ENCODE measurements around the gene ABCA5.
"Not testable (repeated sequence)": the region's sequence is repeated elsewhere in the genome, so short reads cannot be mapped to it uniquely, and the experiment has no call there.

Gene ABCA5

DNA sequence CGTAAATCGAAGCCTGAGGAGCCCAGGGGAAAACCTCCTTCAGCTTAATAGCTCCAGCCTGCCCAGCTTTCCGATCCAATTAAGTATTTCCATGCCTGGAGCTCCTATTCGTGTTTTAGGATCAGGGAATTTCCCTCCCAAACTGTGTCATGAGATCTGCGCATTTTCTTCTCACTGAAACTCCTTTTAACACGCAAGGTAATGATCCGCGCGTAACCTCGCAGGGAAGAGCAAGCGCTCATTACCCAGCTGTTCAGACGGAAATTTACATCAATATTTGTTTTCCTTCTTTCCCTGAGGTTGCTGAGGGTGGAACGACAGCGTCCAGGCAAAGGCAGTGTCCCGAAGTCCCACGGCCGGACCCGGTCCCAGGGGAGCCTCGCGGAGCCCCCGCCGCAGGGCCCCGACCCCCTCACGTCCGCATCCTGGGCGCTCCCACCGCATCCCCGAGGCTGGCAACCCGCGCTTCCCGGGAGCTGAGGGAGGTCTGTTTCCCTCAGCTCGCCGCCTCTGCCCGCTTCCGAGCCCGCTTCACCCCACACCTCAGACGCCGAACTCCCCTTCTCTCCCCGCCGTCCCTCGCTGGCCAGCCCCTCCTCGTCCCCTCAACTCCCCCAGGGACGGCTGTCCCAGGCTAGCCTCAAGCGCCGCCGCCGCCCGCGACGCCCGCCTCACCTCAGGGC is 415 bp downstream of the ABCA5 start:
- FAIRE-seq (peak; percentile 62), DNase-seq (ENCODE audit: extremely low spot score, insufficient read length, low read depth) (no peak)

- DNase-seq (ENCODE audit: extremely low spot score, insufficient read length, low read depth), result no peak
- FAIRE-seq, result no peak
Observed at GRCh38 chr17:69325518-69326376, 1.2 kb downstream of the ABCA5 start.

GRCh38 chr17:69323806-69324205 is 3.1 kb downstream of the ABCA5 start:
- no peak for FAIRE-seq
- DNase-seq (ENCODE audit: extremely low spot score, insufficient read length, low read depth), result no peak

GRCh38 chr17:69320908-69321238 is 6.1 kb downstream of the ABCA5 start:
- DNase-seq (ENCODE audit: extremely low spot score, insufficient read length, low read depth) (no peak), FAIRE-seq (no peak)

DNA sequence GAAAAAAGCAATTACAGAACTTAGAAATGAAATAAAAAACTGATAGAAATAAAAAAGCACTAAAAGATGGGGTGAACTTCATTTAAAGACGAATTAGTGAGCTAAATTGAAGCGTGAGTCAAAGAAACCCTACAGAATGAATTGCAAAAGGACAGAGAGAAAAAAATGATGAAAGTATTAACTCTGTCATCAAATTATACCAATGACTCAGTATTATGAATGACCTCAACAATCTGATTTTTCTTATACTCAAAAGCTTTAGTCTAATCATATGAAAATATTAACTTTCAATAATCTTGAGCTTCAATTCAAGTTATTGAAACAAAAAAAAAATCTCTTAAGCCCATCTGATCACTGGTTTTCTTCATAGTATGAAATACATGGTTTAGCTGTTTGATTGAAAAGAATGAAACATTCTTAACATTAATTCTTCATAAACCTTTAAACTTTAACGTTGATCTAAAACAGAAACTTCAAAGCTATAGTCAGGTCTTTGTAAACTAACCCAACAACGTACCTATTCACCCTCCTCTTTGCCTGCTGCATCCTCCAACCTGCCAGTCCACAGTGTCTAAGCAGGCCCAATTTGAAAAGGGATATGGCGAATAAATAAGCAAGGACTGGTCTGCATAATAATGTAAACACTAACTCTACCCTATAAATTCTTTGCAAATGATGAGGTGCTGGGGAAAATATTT is 6.6 kb downstream of the ABCA5 start:
- no peak for DNase-seq (ENCODE audit: extremely low spot score, insufficient read length, low read depth)
- no peak for FAIRE-seq

- no peak for FAIRE-seq
Observed at GRCh38 chr17:69317625-69318024, 9.3 kb downstream of the ABCA5 start.

GRCh38 chr17:69314246-69315065 is 12.5 kb downstream of the ABCA5 start:
- FAIRE-seq (no peak), DNase-seq (ENCODE audit: extremely low spot score, insufficient read length, low read depth) (no peak)

More at GRCh38 chr17:69317625-69318024, 9.3 kb downstream of the ABCA5 start:
- DNase-seq (ENCODE audit: extremely low spot score, insufficient read length, low read depth), result no peak

GRCh38 chr17:69305177-69305576 is 21.8 kb downstream of the ABCA5 start:
- DNase-seq (ENCODE audit: extremely low spot score, insufficient read length, low read depth) (no peak), FAIRE-seq (no peak)

DNA sequence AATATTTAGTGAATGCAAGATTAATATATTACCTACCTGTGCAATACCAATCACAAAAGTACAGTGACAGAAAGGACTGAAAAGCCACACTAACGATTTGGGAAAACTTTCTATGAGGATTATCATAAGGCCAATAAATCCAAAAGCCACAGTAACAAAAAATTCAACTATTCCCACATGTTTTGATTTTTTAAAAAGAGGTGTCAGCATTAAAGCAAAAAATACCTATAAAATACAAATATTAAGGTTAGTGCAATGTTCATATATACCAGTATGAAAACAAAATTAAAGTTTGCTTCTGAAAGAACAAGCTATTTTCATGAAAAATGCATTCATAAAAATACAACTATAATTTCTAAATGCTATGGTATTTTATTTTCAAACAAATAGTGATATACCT is 24.3 kb downstream of the ABCA5 start:
- FAIRE-seq, result no peak
- no peak for DNase-seq (ENCODE audit: extremely low spot score, insufficient read length, low read depth)

DNA sequence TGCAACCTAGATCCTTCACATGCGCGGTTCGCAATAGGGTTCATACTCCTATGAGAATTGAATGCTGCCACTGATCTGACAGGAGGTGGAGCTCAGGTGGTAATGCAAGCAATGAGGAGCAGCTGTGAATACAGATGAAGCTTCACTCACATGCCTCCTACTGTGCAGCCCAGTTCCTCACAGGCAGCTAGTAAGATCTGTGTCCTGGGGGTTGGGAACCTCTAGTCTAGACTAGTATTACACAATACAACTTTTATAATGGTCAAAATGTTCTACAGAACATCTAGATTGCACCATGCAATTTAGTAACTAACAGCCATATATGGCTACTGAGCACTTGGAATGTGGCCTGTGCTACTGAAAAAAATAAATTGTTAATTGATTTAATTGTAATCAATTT is 26.7 kb downstream of the ABCA5 start:
- no peak for DNase-seq (ENCODE audit: extremely low spot score, insufficient read length, low read depth)
- no peak for FAIRE-seq

DNA sequence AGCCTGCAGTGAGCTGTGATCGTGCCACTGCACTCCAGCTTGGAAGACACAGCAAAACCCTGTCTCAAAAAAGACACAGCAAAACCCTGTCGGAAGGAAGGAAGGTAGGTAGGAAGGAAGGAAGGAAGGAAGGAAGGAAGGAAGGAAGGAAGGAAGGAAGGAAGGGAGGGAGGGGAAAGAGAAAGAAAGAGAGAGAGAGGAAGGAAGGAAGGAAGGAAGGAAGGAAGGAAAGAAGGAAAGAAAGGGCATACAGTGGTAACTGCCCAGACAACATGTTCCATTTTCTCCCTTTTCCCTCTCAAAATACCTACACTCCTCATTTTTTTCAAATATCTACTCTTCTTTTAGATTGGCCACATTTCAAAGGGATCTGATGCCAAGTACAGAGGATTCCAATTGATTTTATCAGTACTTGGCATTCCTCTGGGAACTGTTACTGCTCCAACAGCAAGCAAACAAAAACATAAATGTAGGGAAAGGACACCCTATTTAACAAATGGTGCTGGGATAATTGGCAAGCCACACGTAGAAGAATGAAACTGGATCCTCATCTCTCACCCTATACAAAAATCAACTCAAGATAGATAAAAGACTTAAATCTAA is 28.7 kb downstream of the ABCA5 start:
- FAIRE-seq; DNase-seq (ENCODE audit: extremely low spot score, insufficient read length, low read depth): not testable (repeated sequence)

DNA sequence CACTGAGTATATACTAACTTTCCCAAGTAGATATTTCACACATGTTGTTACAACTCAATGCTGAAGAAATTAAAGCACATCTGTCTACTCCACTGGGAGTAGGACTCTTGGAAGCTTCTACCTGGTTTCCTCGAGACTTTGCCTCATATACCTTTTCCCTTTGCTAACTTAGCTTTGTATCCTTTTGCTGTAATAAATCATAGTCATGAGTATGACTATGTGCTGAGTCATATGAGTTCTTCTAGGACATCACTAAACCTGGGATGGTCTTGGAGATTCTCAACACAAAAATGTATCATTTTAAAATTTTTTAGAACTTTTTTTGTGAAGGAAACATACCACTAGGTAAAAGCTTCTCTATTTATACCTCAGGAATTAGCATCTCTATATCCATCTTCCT is 39.8 kb downstream of the ABCA5 start:
- DNase-seq (ENCODE audit: extremely low spot score, insufficient read length, low read depth), result no peak
- no peak for FAIRE-seq

DNA sequence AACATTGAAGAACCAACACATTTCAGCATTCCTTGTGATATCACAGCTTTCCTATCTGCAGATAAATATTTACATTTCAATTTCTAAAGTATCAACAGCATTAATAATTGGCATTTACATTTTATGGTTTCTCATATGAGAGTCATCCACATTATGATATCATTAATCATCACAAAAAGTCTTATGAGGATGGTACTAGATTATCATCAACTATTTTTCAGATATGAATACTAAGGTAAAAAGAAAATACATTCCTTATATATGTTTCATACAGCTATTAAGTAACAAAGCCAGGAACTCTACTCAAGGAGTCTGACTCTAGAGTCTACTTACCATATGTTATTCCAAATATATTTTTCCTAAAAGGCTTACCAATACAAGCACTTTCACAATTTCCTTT is 40.7 kb downstream of the ABCA5 start:
- no peak for FAIRE-seq
- no peak for DNase-seq (ENCODE audit: extremely low spot score, insufficient read length, low read depth)

GRCh38 chr17:69284646-69285045 is 42.3 kb downstream of the ABCA5 start:
- FAIRE-seq (no peak), DNase-seq (ENCODE audit: extremely low spot score, insufficient read length, low read depth) (no peak)

DNA sequence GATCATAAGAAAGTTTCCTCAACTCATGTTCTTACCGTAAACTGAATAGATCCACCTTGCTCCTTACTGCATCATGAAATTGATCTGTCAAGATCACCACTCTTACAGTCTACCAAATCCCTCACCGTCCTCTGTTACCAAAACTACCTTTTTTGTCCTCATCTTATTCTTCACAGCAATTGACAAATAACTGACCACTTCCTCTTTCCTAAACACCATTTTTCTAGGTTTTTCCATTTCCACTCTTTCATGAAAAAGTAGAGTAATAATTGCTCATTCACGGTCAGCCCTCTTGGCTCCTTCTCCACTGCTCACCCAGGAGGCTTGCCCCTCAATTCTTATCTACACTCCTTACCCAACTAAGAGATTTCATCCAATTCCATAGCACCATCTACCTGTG is 44.9 kb downstream of the ABCA5 start:
- FAIRE-seq (no peak), DNase-seq (ENCODE audit: extremely low spot score, insufficient read length, low read depth) (no peak)

- not testable (repeated sequence) for DNase-seq (ENCODE audit: extremely low spot score, insufficient read length, low read depth); FAIRE-seq
Observed at GRCh38 chr17:69276279-69276678, 50.7 kb downstream of the ABCA5 start.

DNA sequence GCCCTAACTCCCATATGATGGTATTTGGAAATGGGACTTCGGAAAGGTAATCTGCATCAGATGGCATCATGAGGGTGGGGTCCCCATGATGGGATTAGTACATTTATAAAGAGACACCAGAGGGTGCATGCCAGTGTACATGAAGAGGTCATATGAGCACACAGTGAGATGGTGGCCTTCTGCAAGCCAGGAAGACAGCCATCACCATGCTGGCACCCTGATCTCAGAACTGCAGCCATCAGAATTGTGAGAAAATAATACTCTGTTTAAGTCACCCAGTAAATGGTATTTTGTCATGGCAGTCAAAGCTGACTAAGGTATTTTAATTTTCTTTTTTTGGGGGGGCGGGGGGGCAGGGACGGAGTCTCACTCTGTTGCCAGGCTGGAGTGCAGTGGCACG is 51.2 kb downstream of the ABCA5 start:
- DNase-seq (ENCODE audit: extremely low spot score, insufficient read length, low read depth) (no peak), FAIRE-seq (no peak)

GRCh38 chr17:69271023-69271422 is 55.9 kb downstream of the ABCA5 start:
- FAIRE-seq (no peak), DNase-seq (ENCODE audit: extremely low spot score, insufficient read length, low read depth) (no peak)

- peak; percentile 56 for FAIRE-seq
- DNase-seq (ENCODE audit: extremely low spot score, insufficient read length, low read depth), result no peak
Observed at GRCh38 chr17:69269131-69269998, 57.6 kb downstream of the ABCA5 start.

Measured in GM18507 (cell line).